Measurements from ENCODE around the gene C3orf33. TPM values are rescaled to one million over a fixed set of nuclear protein-coding genes. Genes with fewer than 3 reads are reported as not detected.
"Not testable (repeated sequence)": the region's sequence is repeated elsewhere in the genome, so short reads cannot be mapped to it uniquely, and the experiment has no call there.

C3orf33 gene
- total and polyA plus RNA-seq, 9 of the 15 experiments (the other 6 are each of a cell fraction or from before 2014, with no cell fraction given): 4.1 to 10.2 (median 6.0) TPM

DNA sequence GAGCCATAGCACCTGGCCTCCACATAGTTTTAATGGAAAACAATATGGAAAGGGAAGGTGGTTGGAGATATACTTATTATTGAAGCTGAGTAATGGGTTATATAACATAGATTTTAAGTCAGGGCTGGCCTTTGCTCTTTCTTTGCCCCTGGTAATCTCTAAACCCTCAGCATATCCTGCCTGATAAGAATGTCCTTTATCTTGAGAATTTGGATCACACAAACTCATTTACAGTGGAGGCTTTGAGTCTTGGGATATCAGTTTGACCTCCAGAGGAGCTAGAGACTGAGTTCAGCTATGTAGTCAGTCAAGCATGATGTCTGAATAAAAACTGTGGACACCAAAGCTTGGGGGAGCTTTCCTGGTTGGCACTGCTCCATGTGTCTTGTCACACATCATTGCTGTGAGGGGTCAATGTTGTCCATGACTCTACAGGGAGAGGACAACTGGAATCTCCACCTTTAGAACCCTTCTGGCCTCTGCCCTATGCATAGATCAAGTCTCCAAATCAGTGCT is 9.0 kb upstream of the C3orf33 start (continued):
- TF ChIP-seq ETV5 (CRISPR knock-in tag; IDR thresholded peaks at IDR 0.05; ENCODE audit: low read depth) (no peak), SETDB1 (IDR thresholded peaks at IDR 0.05; ENCODE audit: low read length) (no peak), KAT2B (IDR thresholded peaks at IDR 0.05; ENCODE audit: low read depth, low read length) (no peak), KDM1A (IDR thresholded peaks at IDR 0.05) (0 out of 4 replicates have a peak, but pooled peaks of 1 of the 2 experiments have one; percentile 26)
- TF ChIP-seq, protein P1, sequence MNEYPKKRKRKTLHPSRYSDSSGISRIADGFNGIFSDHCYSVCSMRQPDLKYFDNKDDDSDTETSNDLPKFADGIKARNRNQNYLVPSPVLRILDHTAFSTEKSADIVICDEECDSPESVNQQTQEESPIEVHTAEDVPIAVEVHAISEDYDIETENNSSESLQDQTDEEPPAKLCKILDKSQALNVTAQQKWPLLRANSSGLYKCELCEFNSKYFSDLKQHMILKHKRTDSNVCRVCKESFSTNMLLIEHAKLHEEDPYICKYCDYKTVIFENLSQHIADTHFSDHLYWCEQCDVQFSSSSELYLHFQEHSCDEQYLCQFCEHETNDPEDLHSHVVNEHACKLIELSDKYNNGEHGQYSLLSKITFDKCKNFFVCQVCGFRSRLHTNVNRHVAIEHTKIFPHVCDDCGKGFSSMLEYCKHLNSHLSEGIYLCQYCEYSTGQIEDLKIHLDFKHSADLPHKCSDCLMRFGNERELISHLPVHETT (CRISPR knock-in tag; conservative IDR thresholded peaks at IDR 0.05 in 1 of 2, IDR thresholded peaks at IDR 0.05 in 1 of 2): no peak

DNA sequence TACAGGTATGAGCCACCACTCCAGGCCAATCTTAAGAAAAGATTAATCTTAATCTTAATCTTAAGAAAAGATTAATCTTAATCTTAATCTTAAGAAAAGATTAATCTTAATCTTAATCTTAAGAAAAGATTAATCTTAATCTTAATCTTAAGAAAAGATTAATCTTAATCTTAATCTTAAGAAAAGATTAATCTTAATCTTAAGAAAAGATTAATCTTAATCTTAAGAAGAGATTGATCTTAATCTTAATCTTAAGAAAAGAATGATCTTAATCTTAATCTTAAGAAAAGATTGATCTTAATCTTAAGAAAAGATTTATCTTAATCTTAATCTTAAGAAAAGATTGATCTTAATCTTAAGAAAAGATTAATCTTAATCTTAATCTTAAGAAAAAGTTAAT is 7.1 kb upstream of the C3orf33 start:
- H4K20me1 ChIP-seq (replicated peaks; ENCODE audit: control insufficient read depth, insufficient read depth, low read length); FAIRE-seq; H3K9me1 ChIP-seq (ENCODE audit: control insufficient read depth, insufficient read depth, low read length); H3K4me1 ChIP-seq (replicated peaks in 1 of 2; ENCODE audit: control insufficient read depth in 2 of 2, insufficient read depth in 2 of 2, low read length in 2 of 2); POLR2A ChIA-PET; ATAC-seq; H3K27me3 ChIP-seq (ENCODE audit: control insufficient read depth in 2 of 2, insufficient read depth in 2 of 2, low read length in 2 of 2); H3K9me3 ChIP-seq (replicated peaks; ENCODE audit: control insufficient read depth, insufficient read depth, low read depth, low read length); in situ Hi-C loops (cut with MboI); CTCF ChIA-PET (ENCODE audit: low intra/inter-chr PET ratio); DNase-seq (ENCODE audit: extremely low read depth in 1 of 4, low spot score in 3 of 4); H3K79me2 ChIP-seq (ENCODE audit: control insufficient read depth, insufficient read depth, low read length); H3K9ac ChIP-seq (ENCODE audit: insufficient read depth in 1 of 2, low read depth in 2 of 2, low read length in 2 of 2); BruUV-seq (replicated peaks); H2AFZ ChIP-seq (ENCODE audit: low read depth, low read length); intact Hi-C loops (cut with micrococcal nuclease); H3K36me3 ChIP-seq (ENCODE audit: control insufficient read depth, insufficient read depth, low read length); H3K27ac ChIP-seq (ENCODE audit: extremely low read depth, low read depth, low read length); H3K4me3 ChIP-seq; H3K4me2 ChIP-seq (ENCODE audit: insufficient read depth, low read length): not testable (repeated sequence)
